GM12878 (cell line): ENCODE measurements around the gene NDC80. TPM values are rescaled to one million over a fixed set of nuclear protein-coding genes. Genes with fewer than 3 reads are reported as not detected.

Source experiments
- ATAC-seq: fragments of 200-7000 bp; cut with Tn5 transposase; 3 replicates; pipeline ENCODE4 v1.9.1; 2020; ENCODE audit warnings: mild to moderate bottlenecking, moderate library complexity
- BruUV-seq: library from RNA; stranded (reverse); fragments of 400-500 nt; replicated peaks from 2 replicates; lab custom pipeline; 2021; lab: Mats Ljungman, UMichigan
- CTCF ChIA-PET: fragments of 300-600 bp; sonication (Branson Sonifier 250); formaldehyde crosslinking; extraction: SDS; loops from one replicate; lab custom pipeline; 2021; ENCODE audit warnings: inconsistent platforms; lab: Yijun Ruan, JAX
- POLR2A ChIA-PET: fragments of 350-600 bp; formaldehyde crosslinking; extraction: SDS; loops from one replicate; lab custom pipeline; 2021; ENCODE audit warnings: inconsistent platforms; lab: Charles Lee
- RAD21 ChIA-PET: fragments of 300-600 bp; sonication (Branson Sonifier 250); formaldehyde crosslinking; loops from one replicate; lab custom pipeline; 2023; ENCODE audit warnings: antibody characterized with exemption; ENCODE audit not compliant: unreplicated experiment; lab: Charles Lee
- SMC1A ChIA-PET: fragments of 300-600 bp; sonication (Branson Sonifier 250); formaldehyde crosslinking; loops from one replicate; lab custom pipeline; 2023; ENCODE audit not compliant: unreplicated experiment, uncharacterized antibody; lab: Charles Lee
- DNase-seq: peaks from one replicate; pipeline ENCODE4 v3.0.0-alpha.2; 2011; ENCODE audit warnings: low read depth, low spot score
- FAIRE-seq: peaks from 3 replicates; lab custom pipeline; 2011; peaks lifted over from hg19 to GRCh38; lab: Jason Lieb, UNC
- H2AFZ ChIP-seq: 2 replicates; pipeline ENCODE4 v1.6.0; 2011; ENCODE audit warnings: low read depth, low read length, control low read depth; ENCODE audit not compliant: control insufficient read depth
- H3K27ac ChIP-seq: 2 replicates; pipeline ENCODE4 v1.5.1; 2011; ENCODE audit warnings: control low read depth; ENCODE audit not compliant: control insufficient read depth, insufficient read depth
- H3K27me3 ChIP-seq, 2 experiments: replicated peaks in 1 of 2; 2 replicates each; pipeline versions ENCODE4 v1.6.0 to v1.6.1; 2011; ENCODE audit warnings: low read length in 1 of 2; ENCODE audit not compliant: control insufficient read depth in 2 of 2, insufficient read depth in 2 of 2
- H3K36me3 ChIP-seq, 2 experiments: 2 replicates each; pipeline ENCODE4 v1.5.1; 2011; ENCODE audit warnings: low read length in 1 of 2; ENCODE audit not compliant: control insufficient read depth in 2 of 2, insufficient read depth in 2 of 2
- H3K4me1 ChIP-seq: 2 replicates; pipeline ENCODE4 v1.6.1; 2011; ENCODE audit warnings: mild to moderate bottlenecking, low read length, moderate library complexity, mixed read lengths; ENCODE audit not compliant: control insufficient read depth, insufficient read depth
- H3K4me2 ChIP-seq: 2 replicates; pipeline ENCODE4 v1.6.0; 2011; ENCODE audit warnings: control low read depth; ENCODE audit not compliant: control insufficient read depth, insufficient read depth
- H3K4me3 ChIP-seq: fragments of 200-600 bp; sonication (generic); 2 replicates; pipeline ENCODE4 v1.5.1; 2016
- H3K79me2 ChIP-seq: 2 replicates; pipeline ENCODE4 v1.6.0; 2011; ENCODE audit warnings: low read length; ENCODE audit not compliant: control insufficient read depth, insufficient read depth
- H3K9ac ChIP-seq: 2 replicates; pipeline ENCODE4 v1.8.0; 2011; ENCODE audit warnings: low read length, control low read depth, mixed read lengths; ENCODE audit not compliant: control insufficient read depth, insufficient read depth
- H3K9me3 ChIP-seq: replicated peaks from 3 replicates; pipeline ENCODE4 v1.5.1; 2011; ENCODE audit warnings: mild to moderate bottlenecking, low read length; ENCODE audit not compliant: control insufficient read depth, insufficient read depth
- H4K20me1 ChIP-seq: 2 replicates; pipeline ENCODE4 v1.6.0; 2011; ENCODE audit not compliant: control insufficient read depth, insufficient read depth
- BCL11A ChIP-seq: IDR thresholded peaks from 2 replicates; pipeline ENCODE4 v1.6.1; 2011; ENCODE audit warnings: low read depth, low read length
- EP300 ChIP-seq, 2 experiments: fragments of 150-350 bp in 1 of 2; IDR thresholded peaks; 2 replicates each; pipeline ENCODE4 v1.6.1; 2011 to 2012; ENCODE audit warnings: low read depth in 2 of 2, low read length in 2 of 2, borderline replicate concordance in 1 of 2, improper control_type of control experiment in 1 of 2, inconsistent platforms in 1 of 2; ENCODE audit not compliant: control insufficient read depth in 1 of 2
- MEF2A ChIP-seq: IDR thresholded peaks from 2 replicates; pipeline ENCODE4 v1.6.1; 2011; ENCODE audit warnings: low read depth, mild to moderate bottlenecking, low read length, moderate library complexity; ENCODE audit not compliant: insufficient read depth
- STAT1 ChIP-seq: fragments of 450-650 bp; conservative IDR thresholded peaks from 2 replicates; pipeline ENCODE4 v1.6.1; 2014; ENCODE audit warnings: antibody characterized with exemption, mild to moderate bottlenecking
- SUZ12 ChIP-seq: fragments of 200-600 bp; sonication (generic); IDR thresholded peaks from one replicate; pipeline ENCODE4 v1.6.1; 2018; ENCODE audit warnings: antibody characterized with exemption, mild to moderate bottlenecking; ENCODE audit not compliant: unreplicated experiment
- ZNF217 ChIP-seq: fragments of 450-650 bp; IDR thresholded peaks from 2 replicates; pipeline ENCODE4 v1.6.1; 2017; ENCODE audit warnings: antibody characterized with exemption, mild to moderate bottlenecking
- ZNF384 ChIP-seq: IDR thresholded peaks from 2 replicates; pipeline ENCODE4 v1.6.1; 2012; ENCODE audit warnings: low read depth, mild to moderate bottlenecking, low read length, improper control_type of control experiment, borderline replicate concordance
- WGBS: methylation state at CpG from one replicate; pipeline ENCODE4 v1.1.6; 2016; ENCODE audit warnings: low lambda C conversion rate; ENCODE audit not compliant: insufficient replicate concordance, insufficient coverage; ENCODE audit errors: missing lambda C conversion rate; 5-methylcytosine and 5-hydroxymethylcytosine counted together
- in situ Hi-C: fragments of 300-500 bp; cut with MboI; formaldehyde crosslinking; loops from 9 replicates; pipeline ENCODE4 v1.14.3; 2018; ENCODE audit warnings: mixed read lengths
- intact Hi-C: fragments of 100-400 bp; cut with micrococcal nuclease; formaldehyde crosslinking; loops from one replicate; pipeline ENCODE4 v1.14.2; 2022; ENCODE audit not compliant: unreplicated experiment
- polyA plus RNA-seq, 11 experiments: library from polyadenylated mRNA; depleted of rRNA in 4 of 11; unstranded in 6 of 11; stranded (reverse) in 5 of 11; fragments of >200 nt; fragmentation: Nextera tagmentation in 4 of 11; fragmentation: Illumina TruSeq in 1 of 11; extraction: Ambion mirVana in 4 of 11; extraction: Trizol in 1 of 11; gene quantifications; 1 replicate in 1 of 11; 2 replicates in 10 of 11; pipeline versions ENCODE4 v1.2.1 to v1.2.3, GENCODE V29; 2011 to 2016; ENCODE audit warnings: inconsistent platforms in 2 of 11, missing spikeins in 2 of 11, low read depth in 1 of 11
- total RNA-seq, 4 experiments: library from RNA; depleted of rRNA in 3 of 4; stranded (reverse); fragments of >200 nt in 3 of 4; fragmentation: Illumina TruSeq in 1 of 4; extraction: Trizol in 1 of 4; gene quantifications; 2 replicates each; pipeline versions ENCODE4 v1.2.1 to v1.2.3, GENCODE V29; 2013 to 2021
- TF ChIP-seq, protein P1 (sequence below): fragments of 450-650 bp; IDR thresholded peaks from 2 replicates; pipeline ENCODE4 v1.6.1; 2016; ENCODE audit warnings: mild to moderate bottlenecking, moderate library complexity, borderline replicate concordance

NDC80 gene
- total and polyA plus RNA-seq, 10 of the 15 experiments (the other 5 are each of a cell fraction or from before 2014, with no cell fraction given): 36.5 to 80.8 (median 54.7) TPM

GRCh38 chr18:2568129-2568528 lies 3.2 kb upstream of the NDC80 start (continued):
- TF ChIP-seq, protein P1, sequence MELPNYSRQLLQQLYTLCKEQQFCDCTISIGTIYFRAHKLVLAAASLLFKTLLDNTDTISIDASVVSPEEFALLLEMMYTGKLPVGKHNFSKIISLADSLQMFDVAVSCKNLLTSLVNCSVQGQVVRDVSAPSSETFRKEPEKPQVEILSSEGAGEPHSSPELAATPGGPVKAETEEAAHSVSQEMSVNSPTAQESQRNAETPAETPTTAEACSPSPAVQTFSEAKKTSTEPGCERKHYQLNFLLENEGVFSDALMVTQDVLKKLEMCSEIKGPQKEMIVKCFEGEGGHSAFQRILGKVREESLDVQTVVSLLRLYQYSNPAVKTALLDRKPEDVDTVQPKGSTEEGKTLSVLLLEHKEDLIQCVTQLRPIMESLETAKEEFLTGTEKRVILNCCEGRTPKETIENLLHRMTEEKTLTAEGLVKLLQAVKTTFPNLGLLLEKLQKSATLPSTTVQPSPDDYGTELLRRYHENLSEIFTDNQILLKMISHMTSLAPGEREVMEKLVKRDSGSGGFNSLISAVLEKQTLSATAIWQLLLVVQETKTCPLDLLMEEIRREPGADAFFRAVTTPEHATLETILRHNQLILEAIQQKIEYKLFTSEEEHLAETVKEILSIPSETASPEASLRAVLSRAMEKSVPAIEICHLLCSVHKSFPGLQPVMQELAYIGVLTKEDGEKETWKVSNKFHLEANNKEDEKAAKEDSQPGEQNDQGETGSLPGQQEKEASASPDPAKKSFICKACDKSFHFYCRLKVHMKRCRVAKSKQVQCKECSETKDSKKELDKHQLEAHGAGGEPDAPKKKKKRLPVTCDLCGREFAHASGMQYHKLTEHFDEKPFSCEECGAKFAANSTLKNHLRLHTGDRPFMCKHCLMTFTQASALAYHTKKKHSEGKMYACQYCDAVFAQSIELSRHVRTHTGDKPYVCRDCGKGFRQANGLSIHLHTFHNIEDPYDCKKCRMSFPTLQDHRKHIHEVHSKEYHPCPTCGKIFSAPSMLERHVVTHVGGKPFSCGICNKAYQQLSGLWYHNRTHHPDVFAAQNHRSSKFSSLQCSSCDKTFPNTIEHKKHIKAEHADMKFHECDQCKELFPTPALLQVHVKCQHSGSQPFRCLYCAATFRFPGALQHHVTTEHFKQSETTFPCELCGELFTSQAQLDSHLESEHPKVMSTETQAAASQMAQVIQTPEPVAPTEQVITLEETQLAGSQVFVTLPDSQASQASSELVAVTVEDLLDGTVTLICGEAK: no peak
- no peak for TF ChIP-seq STAT1
- TF ChIP-seq ZNF217: no peak
- no peak for TF ChIP-seq BCL11A
- no peak for TF ChIP-seq SUZ12
- TF ChIP-seq MEF2A: no peak
- no peak for TF ChIP-seq EP300 (IDR thresholded peaks at IDR 0.05; ENCODE audit: borderline replicate concordance in 1 of 2, control insufficient read depth in 1 of 2, low read depth in 2 of 2, low read length in 2 of 2)
- TF ChIP-seq, all 136 proteins: peak for 0

- TF ChIP-seq ZNF384: no peak
- POLR2A ChIA-PET: interaction anchor here (0.8 kb wide), 1 partner anchor 96 kb away, joined by 4 read pairs; no protein-coding TSS in a partner anchor
- Histone ChIP-seq H3K4me2 (no peak overlapping the region; the same call in 1 of the 2 replicates), H3K9ac (no peak overlapping the region), H3K27me3 (no peaks in the 10 kb centered on the region), H3K4me1 (peaks cover 5% of the 10 kb centered on the region), H3K27ac (no peak overlapping the region), H3K4me3 (no peak overlapping the region), H4K20me1 (no peaks in the 10 kb centered on the region), H3K36me3 (peaks cover 0 to 4% of the 10 kb centered on the region in 2 experiments; a peak in 1 of 4 replicates), H3K79me2 (peaks cover 45% of the 10 kb centered on the region), H3K9me3 (no peaks in the 10 kb centered on the region), H2AFZ (no peak overlapping the region)
- intact Hi-C loops: no loop called here
- DNase-seq (no peak), ATAC-seq (no peak), FAIRE-seq (no peak)
- CTCF ChIA-PET: no interaction called here
- WGBS: 93% methylated on average over 3 of the region's 3 CpGs
- RAD21 ChIA-PET: interaction anchor here (0.8 kb wide), 1 partner anchor 69 kb away, joined by 5 read pairs; no protein-coding TSS in a partner anchor
- no TSS peak for BruUV-seq
- SMC1A ChIA-PET: interaction anchor here (0.6 kb wide), 1 partner anchor 13 kb away, joined by 3 read pairs; no protein-coding TSS in a partner anchor
- in situ Hi-C loops: no loop called here
Measured at GRCh38 chr18:2568605-2569004, 2.8 kb upstream of the NDC80 start.
